Erythroblast (primary cell): ENCODE measurements around the gene CAMK1D.

Experiments used
- GATA1 ChIP-seq: IDR thresholded peaks from 2 replicates; pipeline ENCODE4 v1.6.1; 2011; ENCODE audit warnings: low read depth, mild to moderate bottlenecking, control low read depth, low read length, moderate library complexity
- POLR2A ChIP-seq: IDR thresholded peaks from 2 replicates; pipeline ENCODE4 v1.6.1; 2011; ENCODE audit warnings: mild to moderate bottlenecking, low read length

- TF ChIP-seq POLR2A (no peak), GATA1 (no peak)
Measured at GRCh38 chr10:12724807-12725579, 375.6 kb downstream of the CAMK1D start.
